Body of pancreas (tissue), 4 donors: ENCODE measurements around the gene PTBP3.

Experiments
- CTCF ChIP-seq, 7 experiments: fragments of 450-650 bp in 4 of 7; fragments of 200-600 bp in 3 of 7; sonication (generic) in 3 of 7; IDR thresholded peaks; one replicate each; pipeline ENCODE4 v1.5.1; 2016 to 2019; ENCODE audit warnings: antibody characterized with exemption in 7 of 7
- POLR2A ChIP-seq, 3 donors: fragments of 450-650 bp; IDR thresholded peaks; one replicate each; pipeline ENCODE4 v1.6.1; 2016; ENCODE audit warnings: antibody characterized with exemption in 3 of 3, mild to moderate bottlenecking in 2 of 3

GRCh38 chr9:112242147-112242804 lies 91.1 kb downstream of the PTBP3 start:
- TF ChIP-seq POLR2A (IDR thresholded peaks at IDR 0.05) = no peak
- no peak for TF ChIP-seq CTCF (IDR thresholded peaks at IDR 0.05)
